A172 (cell line): ENCODE results near the gene TSEN34. TPM values are rescaled to one million over a fixed set of nuclear protein-coding genes. Genes with fewer than 3 reads are reported as not detected.
"Not testable (repeated sequence)": the region's sequence is repeated elsewhere in the genome, so short reads cannot be mapped to it uniquely, and the experiment has no call there.

Experiments
- DNase-seq: peaks from one replicate; pipeline ENCODE4 v3.0.0-alpha.2; 2015; ENCODE audit warnings: low spot score
- total RNA-seq: library from RNA; depleted of rRNA; stranded (reverse); fragments of >200 nt; shearing (Covaris generic); gene quantifications from 2 replicates; pipeline ENCODE4 v1.2.3, GENCODE V29; 2014; rRNA removed

The TSEN34 gene
- total RNA-seq, 1 experiment from 2014 or later, result 277 TPM

DNA sequence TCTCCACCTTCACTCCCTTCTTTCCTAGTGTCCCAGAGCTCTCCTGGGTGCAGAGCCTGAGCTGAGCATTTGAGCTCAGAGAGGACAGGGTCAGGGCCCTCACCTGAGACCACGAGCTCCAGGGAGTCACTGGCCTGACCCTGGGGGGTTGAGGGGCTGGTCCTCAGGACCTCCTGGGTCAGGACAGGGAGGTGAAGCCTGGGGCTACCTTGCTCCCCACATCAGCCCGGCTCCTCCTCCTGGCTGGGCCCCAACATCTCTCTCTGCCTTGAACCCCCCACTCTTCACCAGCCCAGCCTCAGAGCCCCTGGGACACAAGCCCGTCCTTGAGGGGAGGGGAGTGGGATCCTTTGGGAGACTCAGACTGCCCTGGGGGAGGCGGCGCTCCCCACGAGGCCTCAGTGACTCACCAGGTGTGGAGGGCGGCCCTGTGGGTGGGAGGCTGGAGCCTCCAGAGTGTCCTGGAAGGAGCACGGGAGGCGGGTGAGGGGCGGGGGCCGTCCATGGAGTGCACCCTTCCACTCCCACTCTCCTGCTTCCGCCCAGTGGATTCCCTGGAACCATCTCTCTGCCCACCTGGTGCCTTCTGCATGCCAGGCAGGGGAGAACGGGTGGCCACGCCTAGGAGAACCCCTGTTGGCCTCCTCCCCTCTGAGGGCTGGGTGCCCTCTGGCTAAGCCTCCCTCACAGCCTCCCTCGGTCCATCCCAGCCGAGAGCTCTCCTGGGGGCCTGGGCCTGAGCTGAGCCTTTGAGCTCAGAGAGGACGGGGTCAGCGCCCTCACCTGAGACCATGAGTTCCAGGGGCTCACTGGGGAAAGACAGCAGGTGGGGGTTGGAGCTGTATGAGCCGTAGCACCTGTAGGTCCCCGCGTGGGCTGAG, 48.6 kb downstream of the TSEN34 start:
- not testable (repeated sequence) for DNase-seq

DNA sequence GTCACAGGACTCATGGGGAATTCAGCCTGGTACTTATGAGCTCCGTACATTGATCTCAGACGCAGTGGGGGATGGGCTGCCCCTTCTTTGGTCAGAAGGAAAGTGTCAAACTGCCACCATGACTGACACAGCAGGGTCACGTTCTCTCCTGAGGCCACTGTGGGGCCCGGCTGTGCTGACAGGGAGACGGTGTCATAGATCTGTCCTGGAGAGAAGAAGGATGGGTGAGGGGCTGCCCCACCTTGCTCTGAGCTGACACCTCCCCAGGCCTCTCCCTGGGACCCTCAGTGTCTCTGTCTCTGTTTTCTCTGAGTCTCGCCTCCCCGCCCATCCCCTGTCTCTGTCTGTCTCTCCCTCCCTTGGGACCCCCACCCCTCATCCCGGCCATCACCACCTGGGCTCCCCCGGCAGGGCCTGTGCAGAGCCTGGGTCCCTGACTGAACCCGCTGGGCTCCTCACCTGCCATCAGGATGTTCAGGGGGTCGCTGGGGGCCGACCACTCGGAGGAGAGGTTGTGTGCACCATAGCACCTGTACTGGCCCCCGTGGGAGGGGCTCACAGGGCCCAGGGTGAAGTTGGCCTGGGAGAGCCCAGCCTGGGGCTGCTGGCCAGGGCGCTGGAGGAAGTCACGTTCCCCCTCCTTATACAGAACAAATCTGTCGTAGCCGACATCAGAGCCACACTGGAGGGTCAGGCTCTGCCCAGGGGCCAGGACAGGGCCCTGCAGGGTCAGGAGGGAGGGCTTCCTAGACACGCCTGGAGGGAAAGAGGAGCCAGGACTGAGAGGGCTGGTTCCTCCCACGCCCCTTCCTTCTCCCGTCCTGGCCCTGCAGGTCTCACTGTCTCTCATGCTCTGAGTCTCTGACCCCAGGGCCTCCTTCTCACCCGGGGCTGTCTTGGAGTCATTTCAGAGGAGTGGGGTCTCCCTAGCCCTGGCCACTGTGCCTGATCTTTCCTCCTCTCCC, 49.5 kb downstream of the TSEN34 start:
- not testable (repeated sequence) for DNase-seq

DNA sequence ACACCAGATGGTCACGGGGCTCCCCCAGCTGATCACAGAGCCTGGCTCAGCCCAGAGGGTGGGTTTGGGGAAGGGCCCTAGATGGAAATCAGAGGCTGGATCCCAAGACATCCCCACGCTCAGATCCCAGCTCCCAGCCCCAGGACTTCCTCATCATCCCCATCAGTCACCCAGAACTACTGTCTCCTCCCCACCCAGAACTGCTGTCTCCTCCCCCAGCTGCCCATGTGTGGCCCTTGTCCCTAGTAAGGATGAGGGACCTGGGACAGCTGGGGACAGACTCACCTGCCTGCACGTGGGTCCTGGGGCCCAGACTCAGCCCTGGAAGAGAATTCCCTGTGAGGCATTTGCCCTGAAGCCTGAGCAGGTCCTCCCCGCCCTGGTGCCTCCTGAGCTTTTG, 51.1 kb downstream of the TSEN34 start:
- DNase-seq, result not testable (repeated sequence)

- not testable (repeated sequence) for DNase-seq
These were observed 51.5 kb downstream of the TSEN34 start, which contains the start of gene LILRA6 for GRCh38 chr19:54242646-54243045. Gene LILRA6 (minus strand): TSS chr19:54242790.

GRCh38 chr19:54243809-54244208, 52.7 kb downstream of the TSEN34 start:
- DNase-seq, result not testable (repeated sequence)

Other genes with a start within 250 kb of the TSEN34 start
- gene CACNG8, start 228.4 kb upstream of the TSEN34 start, total RNA-seq, result 0.43 and 0.72 TPM in 2 replicates
- gene CACNG6, start 199.7 kb upstream of the TSEN34 start, total RNA-seq, result 6.3 and 7.5 TPM in 2 replicates
- not detected in 2 replicates for gene VSTM1, start 127.4 kb upstream of the TSEN34 start, total RNA-seq
- not detected in 2 replicates for gene TARM1, start 109.9 kb upstream of the TSEN34 start, total RNA-seq
- 0.41 TPM in 1 of 2 replicates, not detected in the other for gene OSCAR, start 90.5 kb upstream of the TSEN34 start, total RNA-seq
- gene NDUFA3, start 88.5 kb upstream of the TSEN34 start, total RNA-seq, result 79.7 and 156 TPM in 2 replicates
- 49.9 and 53.8 TPM in 2 replicates for gene TFPT, start 75.7 kb upstream of the TSEN34 start, total RNA-seq
- gene PRPF31, start 75.6 kb upstream of the TSEN34 start, total RNA-seq, result 135 and 162 TPM in 2 replicates
- gene CNOT3, start 53.5 kb upstream of the TSEN34 start, total RNA-seq, result 21.1 and 25.5 TPM in 2 replicates
- gene LENG1, start 31.6 kb upstream of the TSEN34 start, total RNA-seq, result 18.7 and 21.1 TPM in 2 replicates
- not detected in 2 replicates for gene TMC4, start 18.1 kb upstream of the TSEN34 start, total RNA-seq
- gene MBOAT7, start 1.7 kb upstream of the TSEN34 start, total RNA-seq, result 405 and 408 TPM in 2 replicates
- gene RPS9, start 9.6 kb downstream of the TSEN34 start, total RNA-seq, result 1,527 and 1,817 TPM in 2 replicates
- not detected in 2 replicates for gene LILRB3, start 31.7 kb downstream of the TSEN34 start, total RNA-seq
- not detected in 2 replicates for gene LILRA6, start 51.5 kb downstream of the TSEN34 start, total RNA-seq
- gene LILRB5, start 66.0 kb downstream of the TSEN34 start, total RNA-seq, result not detected in 2 replicates
- gene LILRB2, start 89.8 kb downstream of the TSEN34 start, total RNA-seq, result not detected in 2 replicates
- not detected in 2 replicates for gene LILRA5, start 121.9 kb downstream of the TSEN34 start, total RNA-seq
- gene LILRA4, start 147.9 kb downstream of the TSEN34 start, total RNA-seq, result not detected in 2 replicates
- gene LAIR1, start 173.6 kb downstream of the TSEN34 start, total RNA-seq, result not detected in 2 replicates
- not detected in 2 replicates for gene TTYH1, start 224.2 kb downstream of the TSEN34 start, total RNA-seq